Adrenal gland (tissue), 5 donors: Measurements from ENCODE around the gene PRICKLE2.

Experiments
- POLR2A ChIP-seq, 2 donors: fragments of 450-650 bp; IDR thresholded peaks; one replicate each; pipeline ENCODE4 v1.6.1; 2017; ENCODE audit warnings: antibody characterized with exemption in 2 of 2, mild to moderate bottlenecking in 2 of 2, moderate library complexity in 1 of 2
- TF ChIP-seq, protein P1 (sequence below), 6 experiments: fragments of 450-650 bp in 4 of 6; fragments of 200-600 bp in 2 of 6; sonication (generic) in 1 of 6; IDR thresholded peaks; 1 replicate in 5 of 6; 2 replicates in 1 of 6; pipeline versions ENCODE4 v1.5.1 to v1.8.0; 2016 to 2021; ENCODE audit warnings: antibody characterized with exemption in 6 of 6, mild to moderate bottlenecking in 2 of 6, moderate library complexity in 1 of 6
- donor health status: DM: no; HTN: no; CAD: no.

DNA sequence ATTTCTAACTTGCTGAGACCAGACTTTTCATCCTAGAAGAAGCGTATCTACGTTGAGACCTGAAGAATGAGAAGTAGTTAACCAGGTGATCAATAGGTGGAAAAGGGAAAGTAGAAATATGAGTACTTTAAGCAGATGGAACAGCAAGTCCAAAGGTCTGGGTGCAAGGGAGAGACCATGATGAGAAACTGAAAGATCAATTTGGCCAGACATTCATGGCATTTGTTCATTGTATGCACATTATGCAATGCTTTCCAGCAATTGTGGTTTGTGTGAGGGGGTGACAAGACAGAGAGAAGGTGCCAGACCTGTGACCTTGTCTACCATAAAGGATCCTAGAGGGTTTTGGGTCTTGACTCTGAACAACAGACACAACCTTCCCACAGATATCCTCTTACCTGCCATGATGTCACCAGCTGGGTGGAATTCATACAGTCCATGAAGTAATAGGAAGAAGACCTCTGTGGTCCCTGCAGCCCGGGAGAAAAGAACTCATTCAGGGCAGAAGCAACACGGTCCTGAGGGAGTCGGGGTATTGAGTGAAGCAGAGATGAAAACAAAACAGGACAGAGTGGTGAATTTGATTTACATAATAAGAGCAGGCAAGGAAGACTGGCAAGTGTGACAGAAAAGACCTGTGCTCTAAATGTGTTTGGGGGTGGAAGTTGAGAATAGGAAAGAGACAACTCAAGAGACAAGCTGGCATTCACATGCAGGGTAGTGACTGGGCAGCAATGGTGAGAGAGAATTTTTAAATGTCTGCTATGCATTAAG is 138.6 kb downstream of the PRICKLE2 start:
- TF ChIP-seq, protein P1, sequence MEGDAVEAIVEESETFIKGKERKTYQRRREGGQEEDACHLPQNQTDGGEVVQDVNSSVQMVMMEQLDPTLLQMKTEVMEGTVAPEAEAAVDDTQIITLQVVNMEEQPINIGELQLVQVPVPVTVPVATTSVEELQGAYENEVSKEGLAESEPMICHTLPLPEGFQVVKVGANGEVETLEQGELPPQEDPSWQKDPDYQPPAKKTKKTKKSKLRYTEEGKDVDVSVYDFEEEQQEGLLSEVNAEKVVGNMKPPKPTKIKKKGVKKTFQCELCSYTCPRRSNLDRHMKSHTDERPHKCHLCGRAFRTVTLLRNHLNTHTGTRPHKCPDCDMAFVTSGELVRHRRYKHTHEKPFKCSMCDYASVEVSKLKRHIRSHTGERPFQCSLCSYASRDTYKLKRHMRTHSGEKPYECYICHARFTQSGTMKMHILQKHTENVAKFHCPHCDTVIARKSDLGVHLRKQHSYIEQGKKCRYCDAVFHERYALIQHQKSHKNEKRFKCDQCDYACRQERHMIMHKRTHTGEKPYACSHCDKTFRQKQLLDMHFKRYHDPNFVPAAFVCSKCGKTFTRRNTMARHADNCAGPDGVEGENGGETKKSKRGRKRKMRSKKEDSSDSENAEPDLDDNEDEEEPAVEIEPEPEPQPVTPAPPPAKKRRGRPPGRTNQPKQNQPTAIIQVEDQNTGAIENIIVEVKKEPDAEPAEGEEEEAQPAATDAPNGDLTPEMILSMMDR (IDR thresholded peaks at IDR 0.05): no peak
- no peak for TF ChIP-seq POLR2A (IDR thresholded peaks at IDR 0.05)
